Head of caudate nucleus (tissue), 42 donors: ENCODE results near the gene PPP1R3G.
A peak's percentile ranks its signal among the peaks of the same experiment; 100 is the strongest.

Experiments used
- DNase-seq, 42 donors: peaks; one replicate each; pipeline versions ENCODE4 v3.0.0 to v3.0.0-alpha.2; 2020 to 2021; ENCODE audit warnings: mixed read lengths in 7 of 42
- intact Hi-C: fragments of 100-400 bp; cut with DNase I; formaldehyde crosslinking; loops from one replicate; pipeline ENCODE4 v1.15.0; 2022

The PPP1R3G gene

DNA sequence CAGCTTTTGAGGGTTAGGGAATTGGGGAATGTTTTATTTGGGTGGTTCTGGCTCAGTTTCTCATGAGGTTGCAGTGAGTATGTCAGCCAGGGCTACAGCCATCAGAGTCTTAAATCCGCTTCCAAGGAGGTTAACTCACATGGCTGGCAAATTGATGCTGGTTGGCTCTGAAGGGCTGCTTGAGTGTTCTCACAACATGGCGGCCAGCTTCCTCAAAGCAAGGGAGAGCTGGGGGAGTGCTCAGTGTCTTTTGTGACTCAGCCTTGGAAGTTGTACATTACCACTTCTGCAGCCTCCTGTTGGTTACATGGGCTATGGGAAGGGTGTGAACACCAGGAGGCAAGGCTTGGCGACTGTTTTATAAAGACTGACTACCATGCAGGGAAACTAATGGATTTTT lies 17.8 kb upstream of the PPP1R3G start:
- no peak for DNase-seq
- intact Hi-C loops, result no loop called here

DNA sequence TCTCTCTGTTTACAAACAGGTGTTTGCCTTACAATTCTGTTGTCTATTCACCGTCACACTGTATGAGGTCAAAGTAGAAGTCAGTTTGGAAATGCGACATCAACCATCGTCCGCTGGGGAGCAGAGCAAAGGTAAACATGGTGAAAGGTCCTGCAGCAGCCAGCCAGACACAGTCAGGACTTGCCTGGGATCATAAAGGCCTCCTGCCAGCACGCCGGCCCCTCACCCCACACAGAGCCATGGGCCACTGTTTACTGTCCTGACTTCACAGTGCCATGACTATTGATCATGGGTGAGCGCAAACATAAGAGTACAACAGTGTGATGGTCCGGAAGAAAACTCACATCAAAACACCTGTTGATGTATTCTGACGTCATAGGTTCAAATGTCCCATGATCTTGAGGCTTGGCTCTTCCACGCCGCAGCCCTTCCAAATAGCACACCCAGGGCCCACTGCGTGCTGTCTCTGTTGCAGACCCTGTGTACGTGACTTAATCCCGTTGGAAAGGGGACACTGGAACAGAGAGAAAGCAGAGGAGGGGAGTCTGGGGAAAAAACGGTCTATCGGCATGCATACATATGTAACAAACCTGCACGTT lies 16.9 kb upstream of the PPP1R3G start:
- no peak for DNase-seq
- intact Hi-C loops, result no loop called here

DNA sequence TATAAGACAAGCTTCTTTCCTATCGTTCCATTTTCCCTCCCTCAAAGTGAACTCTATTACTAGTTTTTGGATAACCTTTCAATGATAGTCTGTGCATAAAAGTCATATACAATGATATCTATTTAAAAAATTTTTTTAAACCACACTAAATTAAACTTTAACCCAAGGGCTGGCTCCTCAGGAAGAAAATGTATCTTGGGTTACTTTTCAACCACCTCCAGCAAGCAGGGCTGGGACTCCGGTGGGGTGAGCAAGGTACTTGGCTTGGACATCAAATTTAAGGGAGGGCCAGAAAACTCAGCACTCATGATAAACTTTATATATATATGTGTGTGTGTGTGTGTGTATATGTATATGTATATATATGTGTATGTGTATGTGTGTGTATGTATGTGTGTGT lies 13.9 kb upstream of the PPP1R3G start:
- DNase-seq, result no peak
- intact Hi-C loops, result no loop called here

DNA sequence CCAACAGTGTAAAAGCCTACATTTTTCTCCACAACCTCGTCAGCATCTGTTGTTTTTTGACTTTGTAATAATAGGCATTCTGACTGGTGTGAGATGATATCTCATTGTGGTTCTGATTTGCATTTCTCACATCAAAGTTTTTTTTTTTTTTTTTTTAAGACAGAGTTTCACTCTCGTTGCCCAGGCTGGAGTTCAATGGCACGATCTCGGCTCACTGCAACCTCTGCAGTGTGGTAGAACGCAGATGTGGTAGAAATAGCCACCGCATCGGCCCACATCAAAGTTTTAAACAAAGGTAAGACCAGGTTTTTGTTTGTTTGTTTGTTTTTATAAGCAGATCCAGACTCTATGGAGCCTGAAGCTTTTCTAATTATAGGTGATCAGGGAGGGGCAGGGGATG lies 12.7 kb upstream of the PPP1R3G start:
- intact Hi-C loops, result no loop called here
- no peak for DNase-seq

DNA sequence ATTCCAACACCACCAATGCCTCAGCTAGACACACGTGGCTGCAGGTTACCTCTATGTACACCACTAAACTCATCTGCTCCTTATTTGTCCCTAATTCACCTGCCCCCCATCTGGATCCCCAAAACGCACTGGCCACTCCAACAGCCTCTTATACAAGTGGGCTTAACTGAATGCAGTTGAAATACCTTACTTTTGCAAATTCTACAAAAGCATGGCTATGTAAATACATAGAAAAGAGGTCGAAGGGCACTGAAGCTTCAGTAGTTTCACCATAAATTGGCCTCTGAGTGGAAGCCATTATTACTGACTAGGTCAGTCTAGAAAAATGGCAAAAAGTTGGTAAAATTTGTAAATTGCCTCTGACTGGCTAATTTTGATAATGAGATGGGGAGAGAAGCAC lies 11.1 kb upstream of the PPP1R3G start:
- intact Hi-C loops, result no loop called here
- DNase-seq, result no peak

DNA sequence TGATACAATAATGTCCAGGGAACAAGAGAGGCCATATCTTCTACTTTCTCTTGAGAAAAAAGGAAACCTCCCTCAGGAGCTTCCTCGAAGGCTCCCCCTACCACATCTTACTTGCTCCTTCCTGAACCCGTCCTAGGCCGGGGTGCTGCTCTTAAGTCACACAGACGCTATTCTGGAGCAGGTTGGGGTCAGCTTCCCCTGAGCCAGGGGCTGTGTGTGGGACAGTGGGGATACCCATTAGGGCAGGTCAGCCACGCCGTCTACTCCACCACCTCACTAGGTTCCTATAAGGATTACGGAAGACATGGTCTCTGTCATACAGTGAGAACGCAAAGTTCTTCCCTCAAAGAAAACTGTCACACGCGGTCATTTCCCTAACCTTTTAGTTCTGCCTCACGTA lies 8.2 kb upstream of the PPP1R3G start:
- no peak for DNase-seq
- intact Hi-C loops, result no loop called here

DNA sequence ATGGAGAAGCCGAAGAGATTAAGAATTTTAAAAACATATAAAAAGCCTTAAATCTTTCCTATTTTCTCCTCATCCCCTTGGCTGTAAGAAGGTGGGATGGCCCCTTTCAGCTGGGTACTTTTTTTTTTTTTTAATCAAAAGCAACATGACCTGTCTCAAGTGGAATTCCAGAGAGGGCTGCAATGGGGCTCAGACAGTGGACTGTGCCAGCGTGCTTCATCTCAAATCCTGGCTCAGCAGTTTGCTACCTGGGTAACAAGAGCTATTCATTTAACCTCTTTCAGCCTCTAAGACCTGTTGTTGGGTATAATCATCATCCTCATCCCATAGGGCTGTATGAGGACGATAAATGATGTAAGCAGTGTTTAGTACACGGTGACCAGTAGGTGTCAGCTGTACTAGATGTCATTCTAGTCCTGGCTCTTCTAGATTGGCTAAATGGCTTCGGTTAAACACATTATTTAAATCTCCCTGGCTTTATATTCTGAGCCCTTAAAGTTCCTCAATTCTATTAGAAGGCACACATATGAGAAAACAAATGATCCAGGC lies 6.9 kb upstream of the PPP1R3G start:
- intact Hi-C loops, result no loop called here
- no peak for DNase-seq

DNA sequence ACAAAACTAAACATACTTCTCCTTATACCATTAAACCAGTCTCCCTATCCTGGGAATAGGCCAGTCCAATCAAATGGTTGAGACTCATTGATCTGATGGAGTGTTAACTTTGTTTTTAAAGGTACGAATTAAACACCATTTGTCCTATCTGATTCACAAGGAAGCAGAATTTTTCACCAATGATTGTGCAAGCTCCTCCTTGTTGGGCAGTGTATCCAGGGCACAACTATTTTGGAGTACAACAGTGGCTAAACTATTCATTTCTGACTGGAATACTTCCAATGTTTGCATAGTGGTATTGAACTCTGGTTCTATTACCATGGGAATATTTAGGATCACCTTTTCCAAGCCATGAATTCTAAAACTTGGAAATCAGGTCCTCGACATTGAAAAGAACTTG lies 5.4 kb upstream of the PPP1R3G start:
- no peak for DNase-seq
- intact Hi-C loops, result no loop called here

DNA sequence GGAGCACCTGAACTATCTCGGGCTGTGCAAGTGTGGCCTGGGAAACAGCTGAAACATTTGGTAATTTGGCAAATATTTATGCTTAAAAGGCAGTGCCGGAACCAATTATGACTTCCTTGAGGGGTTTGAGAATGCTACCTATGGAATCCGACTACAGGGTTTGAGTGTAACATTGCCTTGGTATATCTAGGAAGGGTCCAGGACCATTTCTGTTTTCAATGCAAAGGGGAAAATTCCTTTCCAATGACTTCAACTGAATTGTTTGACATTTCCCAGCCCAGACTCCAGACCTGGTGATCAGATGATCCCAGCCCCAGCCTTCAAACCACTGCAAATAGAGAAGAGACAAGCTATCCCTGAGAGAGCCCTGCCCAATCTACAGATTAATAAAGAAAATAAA lies 4.6 kb upstream of the PPP1R3G start:
- DNase-seq, result no peak
- intact Hi-C loops, result no loop called here

DNA sequence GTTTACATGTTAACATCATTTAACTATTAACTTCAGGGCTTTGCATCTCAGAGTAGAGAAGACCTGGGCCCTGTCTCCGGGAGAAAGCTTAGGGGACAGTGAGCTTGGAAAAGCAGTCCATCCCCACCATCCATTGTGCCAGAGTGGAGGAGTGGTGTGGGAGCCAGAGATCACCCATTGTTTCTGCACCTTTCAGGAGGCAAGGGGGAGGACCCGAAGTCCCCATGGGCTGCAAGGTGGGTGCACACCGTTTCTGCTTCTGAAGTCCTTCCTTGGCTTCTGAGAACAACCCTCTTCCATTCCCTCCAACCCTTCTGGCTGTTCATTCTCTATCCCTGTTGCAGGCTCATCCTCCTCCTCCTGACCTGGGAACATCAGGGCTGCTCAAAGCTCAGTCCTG lies 4.0 kb upstream of the PPP1R3G start:
- peak in 1 of 42 donors; percentile 4 for DNase-seq
- intact Hi-C loops, result no loop called here

DNA sequence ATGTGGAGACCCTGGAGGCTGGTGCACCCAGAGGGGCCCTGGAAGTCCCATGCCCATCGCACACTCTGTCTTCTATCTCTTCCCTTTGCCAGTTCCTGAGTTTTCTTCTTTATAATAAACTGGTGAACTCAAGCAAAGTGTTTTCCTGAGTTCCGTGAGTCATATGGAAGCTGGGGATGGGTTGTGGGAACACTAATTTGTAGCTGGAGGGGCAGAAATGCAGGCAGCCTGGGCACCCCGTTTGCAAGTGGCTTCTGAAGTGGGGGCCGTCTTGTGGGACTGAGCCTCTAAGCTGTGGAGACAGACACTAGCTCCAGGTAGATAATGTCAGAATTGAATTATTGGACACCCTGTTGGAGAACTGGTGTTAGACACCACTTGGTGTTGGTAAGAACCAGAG lies 3.2 kb upstream of the PPP1R3G start:
- intact Hi-C loops, result no loop called here
- DNase-seq, result peak in 1 of 42 donors; percentile 11

DNA sequence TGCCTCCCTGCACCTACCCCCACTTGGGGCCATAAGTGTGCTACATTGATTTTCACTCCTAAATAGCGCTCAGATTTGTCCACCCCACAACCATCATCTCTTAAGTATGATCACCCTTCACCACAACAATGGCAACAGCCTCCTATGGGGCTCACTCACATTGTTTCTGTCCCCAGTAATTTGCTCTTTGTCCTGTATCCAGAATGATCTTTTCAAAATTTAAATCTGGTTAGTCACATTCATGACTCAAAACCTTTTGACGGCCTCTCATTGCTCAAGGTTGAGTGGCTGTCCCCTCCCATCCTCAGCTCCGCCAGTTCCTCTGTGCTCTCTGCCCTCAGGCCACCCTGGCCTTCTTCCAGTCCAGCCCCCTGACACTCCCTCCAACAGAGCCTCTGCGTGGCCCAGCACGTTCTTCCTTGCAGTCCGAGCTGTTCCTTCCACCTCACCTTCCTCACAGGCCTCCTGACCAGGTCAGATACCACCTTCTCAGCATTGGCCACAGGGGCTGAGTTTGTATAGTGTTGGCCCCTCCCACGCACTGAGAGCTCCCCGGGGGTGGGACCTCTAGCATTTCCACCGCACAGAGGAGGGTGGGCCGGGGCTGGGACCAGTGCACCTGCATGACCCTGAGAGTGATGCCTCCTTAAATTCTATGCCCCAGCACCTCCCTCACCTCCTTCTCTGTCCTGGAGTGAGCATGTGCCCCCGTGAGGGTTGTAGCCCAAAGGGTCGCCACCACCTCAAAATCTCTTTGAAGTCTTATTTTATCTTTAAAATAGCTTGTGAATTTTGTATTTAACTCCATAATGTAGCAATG lies 2.4 kb upstream of the PPP1R3G start:
- peak in 4 of 42 donors; percentile 5 to 20 (median 14) for DNase-seq

DNA sequence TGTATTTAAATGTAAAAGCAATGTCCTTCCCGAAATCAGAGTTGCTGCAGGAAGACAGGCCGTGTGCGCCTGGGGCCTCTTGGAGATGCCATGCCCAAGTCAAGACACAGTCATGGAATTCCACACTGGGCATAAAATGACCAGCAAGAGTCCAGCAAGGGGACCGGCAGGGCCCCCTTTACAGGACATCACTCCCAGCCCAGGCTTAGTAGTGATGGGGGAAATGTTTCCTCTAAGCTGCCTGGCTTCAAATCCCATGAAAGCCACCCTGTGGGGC lies 1.9 kb upstream of the PPP1R3G start:
- intact Hi-C loops, result no loop called here
- peak in 1 of 42 donors; percentile 7 for DNase-seq

More for the DNA sequence above, 2.4 kb upstream of the PPP1R3G start:
- intact Hi-C loops, result no loop called here

DNA sequence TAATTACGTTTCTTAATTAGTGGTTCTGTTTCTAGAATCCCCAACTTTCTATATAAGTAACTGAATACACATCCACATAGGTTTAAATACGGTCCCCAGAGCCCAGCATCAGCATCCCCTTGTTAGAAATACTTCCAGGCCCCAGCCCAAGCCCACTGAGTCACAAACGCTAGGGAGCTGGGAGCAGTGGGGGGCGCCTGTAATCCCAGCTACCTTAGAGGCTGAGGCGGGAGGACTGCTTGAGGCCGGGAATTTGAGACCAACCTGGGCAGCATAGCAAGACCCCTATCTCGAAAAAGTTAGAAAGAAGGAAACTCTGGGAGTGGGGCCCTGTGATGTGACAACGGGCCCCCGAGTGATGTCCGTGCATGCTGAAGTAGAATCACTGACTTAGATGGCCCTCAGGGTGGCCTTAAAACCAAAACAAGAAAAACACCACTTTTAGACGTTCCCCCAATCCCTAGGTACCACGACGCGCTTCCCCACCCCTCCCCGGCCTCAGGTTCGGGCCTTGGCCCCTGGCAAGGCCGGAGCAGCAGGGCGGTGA lies 1.3 kb upstream of the PPP1R3G start:
- intact Hi-C loops, result no loop called here
- peak in 1 of 42 donors; percentile 15 for DNase-seq

DNA sequence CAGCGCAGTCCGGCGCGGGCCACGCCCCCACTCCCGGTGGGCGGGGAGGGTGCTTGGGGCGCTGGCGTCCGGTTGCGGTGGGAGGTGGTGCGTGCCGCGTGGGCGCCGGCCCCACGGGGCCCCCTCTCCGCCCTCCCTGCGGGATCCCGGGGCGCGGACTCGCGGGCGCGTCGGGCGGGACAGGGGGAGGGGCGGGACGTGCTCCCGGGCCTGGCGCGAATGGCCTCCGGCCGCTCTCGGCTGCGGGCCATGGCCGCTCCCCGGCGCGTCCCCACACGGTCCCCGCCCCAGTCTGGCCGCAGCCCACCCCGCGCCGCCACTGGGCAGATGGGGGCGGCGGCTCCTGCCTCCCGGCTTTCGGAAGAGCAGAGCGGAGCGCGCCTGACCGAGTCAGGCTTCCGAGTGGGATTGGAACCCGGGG lies 771 bp upstream of the PPP1R3G start:
- intact Hi-C loops, result no loop called here
- DNase-seq, result peak in 21 of 42 donors; percentile 11 to 55 (median 33)

DNA sequence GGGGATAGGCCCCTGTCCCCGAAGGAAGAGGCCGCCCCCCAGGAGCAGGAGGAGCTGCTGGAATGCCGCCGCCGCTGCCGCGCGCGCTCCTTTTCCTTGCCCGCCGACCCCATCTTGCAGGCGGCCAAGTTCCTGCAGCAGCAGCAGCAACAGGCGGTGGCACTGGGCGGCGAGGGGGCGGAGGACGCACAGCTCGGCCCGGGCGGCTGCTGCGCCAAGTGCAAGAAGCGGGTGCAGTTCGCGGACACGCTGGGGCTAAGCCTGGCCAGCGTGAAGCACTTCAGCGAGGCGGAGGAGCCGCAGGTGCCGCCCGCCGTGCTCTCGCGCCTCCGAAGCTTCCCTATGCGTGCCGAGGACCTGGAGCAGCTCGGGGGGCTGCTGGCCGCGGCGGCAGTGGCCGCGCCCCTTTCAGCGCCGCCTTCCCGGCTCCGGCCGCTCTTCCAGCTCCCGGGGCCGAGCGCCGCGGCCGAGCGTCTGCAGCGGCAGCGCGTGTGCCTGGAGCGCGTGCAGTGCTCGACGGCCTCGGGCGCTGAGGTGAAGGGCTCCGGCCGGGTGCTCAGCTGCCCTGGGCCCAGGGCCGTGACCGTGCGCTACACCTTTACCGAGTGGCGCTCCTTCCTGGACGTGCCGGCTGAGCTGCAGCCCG lies 630 bp downstream of the PPP1R3G start:
- peak in 14 of 42 donors; percentile 4 to 47 (median 26) for DNase-seq
- intact Hi-C loops, result no loop called here

DNA sequence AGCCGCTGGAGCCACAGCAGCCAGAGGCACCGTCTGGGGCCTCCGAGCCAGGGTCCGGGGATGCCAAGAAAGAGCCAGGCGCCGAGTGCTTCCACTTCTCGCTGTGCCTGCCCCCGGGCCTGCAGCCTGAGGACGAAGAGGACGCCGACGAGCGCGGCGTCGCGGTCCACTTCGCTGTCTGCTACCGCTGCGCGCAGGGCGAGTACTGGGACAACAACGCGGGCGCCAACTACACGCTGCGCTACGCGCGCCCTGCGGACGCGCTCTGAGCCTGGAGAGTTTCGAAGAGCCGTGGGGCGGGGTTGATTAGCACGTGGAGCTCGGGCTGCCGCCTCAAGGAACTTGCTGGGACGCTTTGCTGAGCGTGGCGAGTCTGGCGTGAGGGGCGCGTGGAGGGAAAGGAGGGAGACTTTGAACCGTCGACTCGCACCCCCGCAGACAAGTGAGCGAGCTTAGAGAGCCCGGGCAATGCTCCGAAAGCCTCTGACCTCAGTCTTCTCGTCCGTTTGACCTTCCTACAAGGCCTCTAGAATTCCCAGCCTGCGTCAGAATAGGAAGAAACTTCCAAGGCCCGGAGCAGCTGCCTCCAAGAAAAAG lies 1.3 kb downstream of the PPP1R3G start:
- peak in 5 of 42 donors; percentile 10 to 38 (median 25) for DNase-seq
- intact Hi-C loops, result no loop called here

DNA sequence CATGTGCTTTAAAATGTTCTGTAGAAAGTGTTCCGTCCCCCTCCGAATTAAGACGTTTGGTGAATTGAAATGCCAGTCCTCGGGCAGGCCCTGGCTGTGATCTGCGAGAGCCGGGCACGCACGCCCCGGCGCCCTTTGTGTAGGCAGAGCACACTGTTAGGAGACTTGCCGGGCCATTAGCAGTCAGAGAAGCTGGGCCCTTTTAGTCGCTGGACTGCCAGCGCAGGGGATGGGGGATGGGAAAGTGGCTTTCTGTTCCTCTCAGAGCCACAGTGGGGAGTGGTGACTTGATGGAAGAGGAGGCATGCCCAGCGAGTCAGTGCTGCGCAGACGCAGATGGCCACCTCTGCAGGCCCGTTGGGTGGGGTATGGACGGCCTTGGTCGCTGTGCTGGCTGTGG lies 2.2 kb downstream of the PPP1R3G start:
- DNase-seq, result peak; percentile 32 to 87 (median 67)
- intact Hi-C loops, result no loop called here

DNA sequence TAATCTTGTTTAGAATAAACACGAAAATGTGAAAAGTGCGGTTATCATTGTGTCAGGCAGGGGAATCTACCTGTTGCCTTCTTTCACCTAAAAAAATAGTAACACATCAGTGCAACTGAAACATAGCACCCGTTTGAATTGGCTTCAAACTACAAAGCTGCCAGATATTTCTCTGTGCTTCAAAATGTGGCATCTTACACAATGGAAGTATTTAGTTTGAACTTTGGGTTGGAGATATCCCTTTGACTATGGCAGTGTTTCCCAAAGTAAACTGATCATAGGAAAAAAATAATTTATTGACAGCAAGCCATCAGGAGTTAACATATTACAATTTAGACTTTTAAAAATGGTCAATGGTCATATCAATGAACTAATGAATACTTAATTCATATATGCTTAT lies 3.6 kb downstream of the PPP1R3G start:
- intact Hi-C loops, result no loop called here
- DNase-seq, result no peak
